Right cardiac atrium (tissue), 5 donors: ENCODE results near the gene DNAH12. TPM values are rescaled to one million over a fixed set of nuclear protein-coding genes. Genes with fewer than 3 reads are reported as not detected.
"Not testable (repeated sequence)": the region's sequence is repeated elsewhere in the genome, so short reads cannot be mapped to it uniquely, and the experiment has no call there.

Experiments
- ATAC-seq, 2 donors: fragments of 200-7000 bp; cut with Tn5 transposase; one replicate each; pipeline versions ENCODE4 v1.8.0 to v1.9.1; 2020; ENCODE audit warnings: moderate library complexity in 2 of 2, mild to moderate bottlenecking in 1 of 2
- DNase-seq, 3 donors: peaks; one replicate each; pipeline ENCODE4 v3.0.0-alpha.2; 2020
- H3K27ac ChIP-seq: one replicate; pipeline ENCODE4 v1.5.1; 2013; ENCODE audit warnings: mild to moderate bottlenecking, low read length, control low read depth, moderate library complexity
- H3K27me3 ChIP-seq: one replicate; pipeline ENCODE4 v1.6.1; 2013; ENCODE audit not compliant: control insufficient read depth, insufficient read depth
- H3K4me1 ChIP-seq: one replicate; pipeline ENCODE4 v1.6.1; 2013; ENCODE audit warnings: low read length; ENCODE audit not compliant: control insufficient read depth, insufficient read depth
- H3K4me3 ChIP-seq: one replicate; pipeline ENCODE4 v1.5.1; 2013; ENCODE audit warnings: low read length, control low read depth
- H3K9me3 ChIP-seq: one replicate; pipeline ENCODE4 v1.6.1; 2013; ENCODE audit warnings: low read length; ENCODE audit not compliant: control insufficient read depth
- whole genome bisulfite sequencing: extraction: QIAGEN DNeasy Blood & Tissue Kit; methylation state at CpG from one replicate; pipeline ENCODE4 v1.1.7; 2013; 5-methylcytosine and 5-hydroxymethylcytosine counted together
- intact Hi-C, 4 donors: fragments of 100-400 bp; cut with DNase I; formaldehyde crosslinking; loops; one replicate each; pipeline versions ENCODE4 v1.11.0 to v1.14.0; 2022 to 2023
- polyA plus RNA-seq: library from polyadenylated mRNA; stranded (reverse); fragments of 200-250 nt; gene quantifications from one replicate; pipeline ENCODE4 v1.2.3, GENCODE V29; 2013
- total RNA-seq, 4 donors: library from RNA; stranded (reverse); fragmentation: NEBNext Ultra II Directional; extraction: Animal tissue kit (Norgen Biotek cat#: 25700); gene quantifications; one replicate each; pipeline ENCODE4 v1.2.1, GENCODE V29; 2021
- donor health status: healthy with polysubstance abuse.
- donor health status: DM: no; HTN: yes; CAD: no.
- donor health status: DM: no; HTN: no; CAD: no.
- donor health status: DM: no; HTN: yes; CAD: no; lungs with severe emphysema.
- donor health status: DM: yes; HTN: yes; CAD: no.

Gene DNAH12
- total and polyA plus RNA-seq, 5 donors: 0.06 to 0.19 (median 0.09) TPM; not detected in 2

DNA sequence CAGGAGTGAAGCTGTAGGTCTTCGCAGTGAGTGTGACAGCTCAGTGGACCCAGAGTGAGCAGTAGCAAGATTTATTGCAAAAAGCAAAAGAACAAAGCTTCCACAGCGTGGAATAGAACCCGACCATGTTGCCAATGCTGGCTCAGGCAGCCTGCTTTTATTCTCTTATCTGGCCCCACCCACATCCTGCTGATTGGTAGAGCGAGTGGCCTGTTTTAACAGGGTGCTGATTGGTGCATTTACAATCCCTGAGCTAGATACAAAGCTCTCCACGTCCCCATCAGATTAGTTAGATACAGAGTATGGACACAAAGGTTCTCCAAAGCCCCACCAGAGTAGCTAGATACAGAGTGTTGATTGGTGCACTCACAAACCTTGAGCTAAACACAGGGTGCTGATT, 95.7 kb downstream of the DNAH12 start:
- DNase-seq, H3K4me1 ChIP-seq, H3K27me3 ChIP-seq, ATAC-seq, H3K4me3 ChIP-seq, intact Hi-C loops, H3K27ac ChIP-seq, H3K9me3 ChIP-seq: not testable (repeated sequence)
- WGBS: 77% methylated on average over 5 of the region's 5 CpGs

DNA sequence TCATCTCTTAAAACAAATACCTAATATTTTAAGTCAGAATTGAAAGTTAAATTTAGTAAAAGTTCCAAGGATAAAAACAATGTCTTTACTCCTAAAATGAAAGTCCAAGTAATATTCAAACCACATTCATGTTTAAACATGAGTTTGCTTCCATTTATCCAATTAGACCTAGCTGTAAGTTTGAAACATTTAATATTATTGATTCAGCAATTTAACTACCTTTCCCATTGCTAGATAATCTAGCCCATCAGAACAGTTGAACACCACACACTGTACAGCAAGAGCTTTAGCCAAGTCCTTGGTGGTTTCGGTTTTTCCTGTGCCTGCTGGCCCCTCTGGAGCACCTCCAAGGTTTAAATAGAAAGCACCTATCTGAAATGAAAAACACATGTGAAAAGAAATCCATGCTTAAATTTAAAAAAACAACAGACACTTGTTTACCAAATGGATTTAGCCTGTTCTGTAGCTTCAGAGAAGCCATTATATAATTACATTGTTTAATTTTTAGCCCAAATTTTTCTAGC, 97.8 kb downstream of the DNAH12 start:
- no peak overlapping the region for H3K27ac ChIP-seq
- no peak overlapping the region for H3K4me3 ChIP-seq
- ATAC-seq: no peak
- H3K27me3 ChIP-seq: peaks cover 2% of the 10 kb centered on the region
- 55% methylated on average over 1 of the region's 1 CpG for WGBS
- no peak for DNase-seq
- H3K4me1 ChIP-seq: no peaks in the 10 kb centered on the region
- intact Hi-C loops: no loop called here
- no peaks in the 10 kb centered on the region for H3K9me3 ChIP-seq

DNA sequence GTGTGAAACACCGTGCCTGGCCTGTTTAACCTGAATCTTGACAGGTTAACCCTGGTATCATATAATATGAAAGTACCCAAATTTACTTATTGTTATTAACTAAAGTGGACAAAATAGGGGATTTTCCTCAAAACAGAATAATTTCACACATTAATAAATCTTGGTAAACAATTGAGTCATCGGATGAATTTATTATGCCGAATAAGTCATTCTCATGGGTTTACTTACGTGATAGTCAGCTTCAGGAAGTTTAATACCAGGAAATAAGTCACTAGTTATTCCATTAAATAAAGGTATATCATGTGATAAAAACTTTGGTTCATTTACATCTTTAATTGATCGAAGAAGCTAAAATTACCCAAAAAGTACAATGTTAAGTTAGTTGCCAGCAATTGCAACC, 99.7 kb downstream of the DNAH12 start:
- intact Hi-C loops: no loop called here
- no peaks in the 10 kb centered on the region for H3K4me1 ChIP-seq
- no peak overlapping the region for H3K27ac ChIP-seq
- WGBS: 89% methylated on average over 5 of the region's 5 CpGs
- H3K9me3 ChIP-seq: no peaks in the 10 kb centered on the region
- DNase-seq: no peak
- ATAC-seq: no peak
- no peak overlapping the region for H3K4me3 ChIP-seq
- peaks cover 2% of the 10 kb centered on the region for H3K27me3 ChIP-seq

DNA sequence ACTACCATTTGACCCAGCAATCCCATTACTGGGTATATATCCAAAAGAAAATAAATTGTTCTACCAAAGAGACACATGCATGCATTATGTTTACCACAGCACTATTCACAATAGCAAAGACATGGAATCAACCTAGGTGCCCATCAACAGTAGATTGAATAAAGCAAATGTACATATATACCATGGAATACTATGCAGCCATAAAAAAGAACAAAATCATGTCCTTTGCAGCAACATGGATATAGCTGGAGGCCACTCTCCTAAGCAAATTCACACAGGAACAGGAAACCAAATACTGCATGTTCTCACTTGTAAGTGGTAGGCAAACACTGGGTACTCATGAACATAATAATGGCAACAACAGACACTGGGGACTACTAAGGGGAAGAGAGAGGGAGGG, 104.0 kb downstream of the DNAH12 start:
- intact Hi-C loops, H3K4me3 ChIP-seq, H3K9me3 ChIP-seq, DNase-seq, H3K4me1 ChIP-seq, ATAC-seq, H3K27me3 ChIP-seq, H3K27ac ChIP-seq: not testable (repeated sequence)

DNA sequence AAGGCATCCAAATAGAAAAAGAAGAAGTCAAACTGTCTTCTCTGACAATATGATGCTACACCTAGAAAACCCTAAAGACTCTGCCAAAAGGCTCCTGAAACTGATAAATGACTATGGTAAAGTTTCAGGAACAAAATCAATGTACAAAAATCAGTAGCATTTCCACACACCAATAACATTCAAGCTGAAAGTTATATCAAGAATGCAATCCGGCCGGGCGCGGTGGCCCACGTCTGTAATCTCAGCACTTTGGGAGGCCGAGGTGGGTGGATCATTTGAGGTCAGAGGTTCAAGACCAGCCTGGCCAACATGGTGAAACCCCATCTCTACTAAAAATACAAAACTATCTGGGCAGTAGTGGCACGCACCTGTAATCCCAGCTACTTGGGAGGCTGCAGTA, 105.7 kb downstream of the DNAH12 start:
- not testable (repeated sequence) for H3K9me3 ChIP-seq

DNA sequence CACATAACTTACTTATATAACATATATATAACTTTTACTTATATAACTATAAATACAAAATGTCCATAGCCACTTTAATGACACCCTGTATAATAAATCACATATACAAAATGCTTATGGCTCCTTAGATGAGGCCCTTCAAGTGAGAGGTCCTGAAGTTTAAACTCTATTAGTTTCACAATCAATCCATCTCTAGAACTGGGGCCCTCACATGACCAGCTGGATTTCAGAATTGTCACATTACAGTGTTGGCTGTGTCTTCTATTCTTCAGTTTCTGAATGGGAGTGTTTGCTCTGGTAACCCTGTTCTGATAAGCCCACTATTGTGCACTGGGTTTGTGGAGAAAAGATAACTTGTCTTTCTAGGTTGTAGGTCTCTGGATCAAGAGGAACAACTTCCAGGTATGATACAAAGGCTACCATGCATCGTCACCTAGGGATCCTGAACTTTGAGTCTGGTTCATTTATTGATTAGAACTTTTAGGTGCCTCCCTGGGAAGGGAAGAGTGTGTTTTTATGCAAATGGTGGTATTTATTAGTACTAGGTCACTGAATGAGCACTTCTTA, 107.9 kb downstream of the DNAH12 start:
- intact Hi-C loops: no loop called here
- Histone ChIP-seq H3K4me1 (no peaks in the 10 kb centered on the region), H3K4me3 (no peak overlapping the region), H3K27ac (no peak overlapping the region), H3K27me3 (no peaks in the 10 kb centered on the region), H3K9me3 (no peaks in the 10 kb centered on the region)
- ATAC-seq (no peak), DNase-seq (no peak)
- WGBS: 78% methylated on average over 1 of the region's 1 CpG

More for the DNA sequence above, 105.7 kb downstream of the DNAH12 start:
- ATAC-seq, DNase-seq, H3K27me3 ChIP-seq, intact Hi-C loops, H3K4me1 ChIP-seq, H3K4me3 ChIP-seq, H3K27ac ChIP-seq: not testable (repeated sequence)
- 76% methylated on average over 7 of the region's 7 CpGs for WGBS

DNA sequence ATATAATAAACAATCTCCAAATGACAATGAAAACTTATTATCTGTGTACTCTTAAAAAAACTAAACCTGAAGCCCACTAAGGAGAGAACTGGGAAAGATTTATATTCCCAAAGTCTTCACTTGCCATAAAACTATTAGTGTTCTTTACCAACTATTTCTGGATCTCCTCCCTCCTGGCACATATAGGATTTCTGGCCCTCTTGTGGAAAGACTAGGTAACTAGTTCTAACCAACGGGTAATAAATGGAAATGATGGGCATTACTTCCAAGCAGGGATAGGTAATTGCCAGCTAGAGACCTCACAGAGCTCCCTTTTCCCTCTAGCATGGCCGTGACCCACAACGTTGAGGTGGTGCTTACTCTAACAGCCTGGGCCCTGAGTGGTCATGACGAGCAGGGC, 110.1 kb downstream of the DNAH12 start:
- no peaks in the 10 kb centered on the region for H3K9me3 ChIP-seq
- DNase-seq (no peak), ATAC-seq (no peak)
- intact Hi-C loops: loop anchor here in 1 of 4 donors (5.0 kb wide), 1 partner anchor 262 kb away; no protein-coding TSS in a partner anchor
- no peaks in the 10 kb centered on the region for H3K27me3 ChIP-seq
- no peaks in the 10 kb centered on the region for H3K4me1 ChIP-seq
- no peak overlapping the region for H3K4me3 ChIP-seq
- H3K27ac ChIP-seq: no peak overlapping the region
- WGBS: 29% methylated on average over 4 of the region's 4 CpGs

DNA sequence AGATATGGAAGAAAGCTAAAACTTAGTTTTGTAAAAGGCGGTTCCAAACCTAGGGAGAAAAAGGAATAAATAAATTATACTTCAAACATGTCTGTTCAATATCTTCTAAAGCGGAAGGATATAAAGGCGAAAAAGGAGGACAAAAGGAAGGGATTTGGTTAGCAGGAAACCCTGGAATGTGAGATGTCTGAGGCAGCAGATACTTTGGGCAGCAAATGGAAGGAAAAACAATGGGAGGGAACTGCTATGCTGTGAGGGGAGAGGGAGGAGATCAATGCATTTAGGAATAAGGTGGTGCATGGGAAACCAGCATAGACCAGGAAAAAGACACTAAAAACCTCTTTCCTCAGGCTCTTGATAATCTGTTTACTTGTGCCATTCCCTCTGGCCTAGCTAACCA, 120.8 kb downstream of the DNAH12 start:
- no peak for DNase-seq
- Histone ChIP-seq H3K4me1 (no peaks in the 10 kb centered on the region), H3K27me3 (no peaks in the 10 kb centered on the region), H3K4me3 (no peak overlapping the region), H3K9me3 (no peaks in the 10 kb centered on the region), H3K27ac (no peak overlapping the region)
- WGBS: 55% methylated on average over 3 of the region's 3 CpGs
- ATAC-seq: no peak
- intact Hi-C loops: no loop called here

DNA sequence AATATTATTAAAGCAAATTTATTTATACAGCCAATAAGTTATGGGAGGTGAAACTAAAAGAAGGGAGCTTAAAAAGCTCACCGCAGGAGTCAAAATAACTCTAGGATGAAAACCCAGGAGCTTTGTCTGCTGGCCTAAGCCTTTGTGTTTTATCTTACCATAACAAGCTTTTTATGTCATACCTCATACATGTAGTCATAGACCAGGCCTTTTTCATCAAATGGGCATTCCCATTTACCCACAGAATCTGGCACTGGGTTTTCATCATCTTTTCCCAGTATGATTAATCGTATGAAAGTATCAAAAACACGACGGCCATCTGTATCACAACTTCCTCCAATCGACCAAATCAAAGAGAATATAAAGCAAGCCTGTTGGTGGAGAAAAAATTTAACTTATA, 122.8 kb downstream of the DNAH12 start:
- intact Hi-C loops: no loop called here
- no peaks in the 10 kb centered on the region for H3K27me3 ChIP-seq
- DNase-seq (no peak), ATAC-seq (no peak)
- H3K4me3 ChIP-seq: no peak overlapping the region
- H3K9me3 ChIP-seq: no peaks in the 10 kb centered on the region
- H3K27ac ChIP-seq: no peak overlapping the region
- WGBS: 76% methylated on average over 5 of the region's 5 CpGs
- H3K4me1 ChIP-seq: no peaks in the 10 kb centered on the region

DNA sequence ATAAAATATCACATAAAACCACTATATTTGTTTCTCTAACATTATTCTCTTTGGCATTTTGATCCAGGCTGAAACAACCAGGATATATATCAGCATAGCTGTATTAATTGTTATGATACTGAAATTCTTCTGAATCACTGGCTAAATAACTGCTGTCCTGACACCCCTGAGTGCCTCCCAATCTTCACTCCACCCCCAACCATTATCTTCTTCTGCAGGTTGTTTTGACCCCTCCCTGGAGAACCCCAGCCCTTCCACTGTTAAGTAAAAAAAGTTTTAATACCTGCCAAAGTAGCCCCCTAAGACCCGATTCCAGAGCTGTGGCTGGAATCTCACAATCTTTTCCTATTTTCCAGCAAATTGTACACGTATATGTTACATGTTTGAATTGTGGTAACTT, 124.1 kb downstream of the DNAH12 start:
- DNase-seq (no peak), ATAC-seq (no peak)
- Histone ChIP-seq H3K4me1 (no peaks in the 10 kb centered on the region), H3K9me3 (no peaks in the 10 kb centered on the region), H3K27ac (no peak overlapping the region), H3K27me3 (no peaks in the 10 kb centered on the region), H3K4me3 (no peak overlapping the region)
- whole genome bisulfite sequencing: 85% methylated on average over 2 of the region's 2 CpGs
- intact Hi-C loops: no loop called here

DNA sequence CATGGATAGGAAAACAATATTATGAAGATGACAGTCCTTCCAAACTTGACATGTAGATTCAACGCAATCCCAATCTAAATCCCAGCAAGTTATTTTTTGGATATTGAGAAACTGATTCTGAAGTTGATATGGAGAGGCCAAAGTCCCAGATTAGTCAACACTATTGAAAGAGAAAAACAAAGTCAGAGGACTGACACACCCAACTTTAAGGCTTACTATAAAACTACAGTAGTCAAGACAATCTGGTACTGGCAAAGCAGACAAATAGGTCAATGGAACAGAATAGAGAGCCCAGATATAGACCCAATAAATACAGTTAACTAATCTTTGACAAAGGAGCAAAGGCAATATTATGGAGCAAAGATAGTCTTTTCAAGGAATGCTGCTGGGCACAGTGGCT, 132.4 kb downstream of the DNAH12 start:
- Histone ChIP-seq H3K4me1 (no peaks in the 10 kb centered on the region), H3K27me3 (no peaks in the 10 kb centered on the region), H3K9me3 (no peaks in the 10 kb centered on the region), H3K27ac (no peak overlapping the region), H3K4me3 (no peak overlapping the region)
- 89% methylated on average over 1 of the region's 1 CpG for WGBS
- DNase-seq (no peak), ATAC-seq (no peak)
- intact Hi-C loops: no loop called here

DNA sequence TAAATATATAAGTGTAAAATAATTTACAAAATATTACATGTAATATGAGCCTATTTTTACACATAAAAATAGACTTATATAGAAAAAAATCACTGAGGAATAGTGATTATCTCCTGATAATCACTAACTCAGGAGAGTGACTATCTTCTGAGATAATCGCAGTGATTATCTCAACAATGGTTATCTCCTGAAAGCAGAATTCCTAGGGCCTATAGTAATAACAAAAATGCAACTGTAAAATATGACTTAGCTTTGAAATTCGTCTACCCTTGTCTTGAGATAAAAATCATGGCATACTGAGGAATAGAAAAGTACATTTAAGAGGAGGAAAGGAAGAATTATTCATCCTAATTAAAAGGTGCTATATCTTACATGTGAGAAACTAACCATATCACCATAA, 134.7 kb downstream of the DNAH12 start:
- WGBS: 63% methylated on average over 2 of the region's 2 CpGs
- Histone ChIP-seq H3K27me3 (no peaks in the 10 kb centered on the region), H3K4me1 (no peaks in the 10 kb centered on the region), H3K27ac (no peak overlapping the region), H3K4me3 (no peak overlapping the region), H3K9me3 (no peaks in the 10 kb centered on the region)
- ATAC-seq (no peak), DNase-seq (no peak)
- intact Hi-C loops: no loop called here
